ENCODE results near the gene POLD1.

POLD1 gene

DNA sequence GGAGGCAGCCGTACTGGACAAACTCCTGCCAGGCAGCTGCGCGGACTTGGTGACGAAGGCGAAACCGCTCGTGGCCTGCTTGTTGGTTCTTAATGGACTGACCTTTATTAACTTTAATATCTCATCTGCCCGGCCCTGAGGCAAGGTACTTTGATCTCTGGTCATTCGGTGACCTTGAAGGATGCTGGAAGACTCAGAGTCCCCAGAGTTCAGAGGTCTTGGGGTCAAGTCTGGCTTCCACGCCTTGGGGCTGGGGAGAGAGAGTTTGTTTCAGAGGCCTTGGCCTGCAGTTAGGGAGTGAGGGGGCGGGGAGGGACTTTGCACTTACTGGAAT lies 82.5 kb downstream of the POLD1 start:
- Histone ChIP-seq H3K9me2 (replicated peaks; ENCODE audit: control insufficient read depth, low read length) (no peaks in the 10 kb centered on the region), H3K79me2 (ENCODE audit: control insufficient read depth, low read length) (no peaks in the 10 kb centered on the region), H4K20me1 (ENCODE audit: control insufficient read depth, insufficient read depth, low read depth, low read length) (no peaks in the 10 kb centered on the region), H3F3A (ENCODE audit: control insufficient read depth, insufficient read depth) (peaks cover 1% of the 10 kb centered on the region; the same call in 1 of the 2 replicates), H3K9me3 (ENCODE audit: control insufficient read depth, insufficient read depth, low read length) (no peaks in the 10 kb centered on the region), H3K36me3 (ENCODE audit: control insufficient read depth, low read length) (peaks cover 20% of the 10 kb centered on the region), H3K27ac (ENCODE audit: low read depth, low read length) (no peak overlapping the region), H3K4me3 (ENCODE audit: low read length) (no peak overlapping the region), H3K4me2 (ENCODE audit: low read length) (no peak overlapping the region), H3K27me3 (ENCODE audit: control insufficient read depth, low read length) (no peaks in the 10 kb centered on the region), H3K4me1 (ENCODE audit: control insufficient read depth, low read length) (no peaks in the 10 kb centered on the region)
- no peak for TF ChIP-seq CTCF (IDR thresholded peaks at IDR 0.05; ENCODE audit: low read depth, low read length, poor library complexity, severe bottlenecking)
- TF ChIP-seq EZH2phosphoT487 (IDR thresholded peaks at IDR 0.05; ENCODE audit: borderline replicate concordance, low read length) = no peak

GRCh38 chr19:50467566-50467965 lies 83.4 kb downstream of the POLD1 start:
- Histone ChIP-seq H3K4me1 (ENCODE audit: control insufficient read depth, low read length) (no peaks in the 10 kb centered on the region), H3F3A (ENCODE audit: control insufficient read depth, insufficient read depth) (peaks cover 5% of the 10 kb centered on the region; the same call in 1 of the 2 replicates), H3K4me2 (ENCODE audit: low read length) (no peak overlapping the region), H3K9me3 (ENCODE audit: control insufficient read depth, insufficient read depth, low read length) (no peaks in the 10 kb centered on the region), H3K36me3 (ENCODE audit: control insufficient read depth, low read length) (peaks cover 17% of the 10 kb centered on the region), H3K4me3 (ENCODE audit: low read length) (no peak overlapping the region), H3K27me3 (ENCODE audit: control insufficient read depth, low read length) (no peaks in the 10 kb centered on the region), H4K20me1 (ENCODE audit: control insufficient read depth, insufficient read depth, low read depth, low read length) (no peaks in the 10 kb centered on the region), H3K27ac (ENCODE audit: low read depth, low read length) (no peak overlapping the region), H3K79me2 (ENCODE audit: control insufficient read depth, low read length) (no peaks in the 10 kb centered on the region), H3K9me2 (replicated peaks; ENCODE audit: control insufficient read depth, low read length) (no peaks in the 10 kb centered on the region)
- no peak for TF ChIP-seq CTCF (IDR thresholded peaks at IDR 0.05; ENCODE audit: low read depth, low read length, poor library complexity, severe bottlenecking)
- no peak for TF ChIP-seq EZH2phosphoT487 (IDR thresholded peaks at IDR 0.05; ENCODE audit: borderline replicate concordance, low read length)
